MV-4-11 (cell line): Measurements from ENCODE around the gene LHPP.

Experiments used
- DNase-seq: peaks from one replicate; lab custom pipeline; 2025; lab: John Stamatoyannopoulos, UW

LHPP gene

DNA sequence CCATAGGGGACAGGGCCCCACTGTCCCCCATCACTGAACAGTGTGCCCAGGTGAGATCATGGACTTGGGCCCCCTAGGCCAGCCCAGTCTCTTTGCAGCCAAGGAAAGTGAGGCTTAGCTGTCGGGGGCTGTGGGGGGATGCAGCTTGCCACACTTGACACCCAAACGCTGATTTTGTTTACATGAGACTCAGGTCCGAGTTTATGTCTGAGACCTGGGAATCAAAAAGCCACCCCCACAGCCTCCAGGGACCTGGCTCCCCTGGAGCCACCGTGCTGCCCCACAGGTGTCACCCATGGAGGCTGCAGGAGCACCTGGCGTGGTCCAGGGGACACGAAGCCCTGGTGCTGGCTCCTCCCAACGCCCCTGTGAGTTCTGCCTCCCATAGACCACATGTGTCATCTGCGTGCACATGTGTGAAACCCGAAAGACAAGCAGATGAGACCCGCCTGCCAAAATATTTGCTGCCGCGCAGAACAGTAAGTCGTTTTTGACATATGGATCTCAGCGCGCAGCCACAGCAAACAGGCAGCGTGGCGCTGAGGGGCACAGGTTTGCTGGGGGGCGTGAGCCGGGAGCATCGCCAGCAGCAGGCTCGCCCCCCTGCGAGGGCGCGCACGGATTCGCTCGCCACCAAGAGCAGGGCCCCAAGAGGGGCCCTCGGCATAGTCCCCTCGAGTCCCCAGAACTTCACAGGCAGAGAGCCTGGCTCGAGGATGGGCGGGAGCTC is 112.3 kb downstream of the LHPP start:
- DNase-seq: no peak

DNA sequence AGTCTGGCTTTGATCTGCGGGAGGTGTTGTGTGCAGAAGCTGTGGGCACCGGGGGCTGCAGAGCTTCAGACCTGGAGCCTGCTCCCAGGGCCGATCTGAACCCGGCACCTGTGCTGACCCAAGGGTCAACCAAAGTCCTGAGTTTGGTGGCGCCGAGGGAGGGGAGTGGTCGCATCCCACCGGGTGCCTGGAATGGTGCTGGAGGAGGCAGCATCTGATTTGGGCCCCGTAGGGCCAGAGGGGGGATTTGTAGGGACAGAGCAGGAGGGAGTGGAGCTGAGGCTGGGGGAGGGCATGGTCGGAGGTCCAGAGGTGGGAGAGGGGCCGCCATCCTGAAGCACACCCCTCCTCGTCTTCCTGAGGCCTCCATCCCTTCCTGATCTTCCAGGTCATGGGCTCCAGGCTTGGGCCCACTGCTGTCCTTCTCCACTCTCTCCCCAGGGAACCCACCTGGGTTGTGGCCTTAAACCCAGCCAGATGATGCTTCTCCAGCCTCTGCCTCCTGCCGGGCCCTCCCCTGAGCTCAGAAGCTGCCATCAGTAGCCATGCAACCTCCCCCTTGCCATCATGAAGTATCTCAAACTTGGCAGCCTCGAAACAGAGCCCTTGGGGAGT is 112.9 kb downstream of the LHPP start:
- DNase-seq: no peak

DNA sequence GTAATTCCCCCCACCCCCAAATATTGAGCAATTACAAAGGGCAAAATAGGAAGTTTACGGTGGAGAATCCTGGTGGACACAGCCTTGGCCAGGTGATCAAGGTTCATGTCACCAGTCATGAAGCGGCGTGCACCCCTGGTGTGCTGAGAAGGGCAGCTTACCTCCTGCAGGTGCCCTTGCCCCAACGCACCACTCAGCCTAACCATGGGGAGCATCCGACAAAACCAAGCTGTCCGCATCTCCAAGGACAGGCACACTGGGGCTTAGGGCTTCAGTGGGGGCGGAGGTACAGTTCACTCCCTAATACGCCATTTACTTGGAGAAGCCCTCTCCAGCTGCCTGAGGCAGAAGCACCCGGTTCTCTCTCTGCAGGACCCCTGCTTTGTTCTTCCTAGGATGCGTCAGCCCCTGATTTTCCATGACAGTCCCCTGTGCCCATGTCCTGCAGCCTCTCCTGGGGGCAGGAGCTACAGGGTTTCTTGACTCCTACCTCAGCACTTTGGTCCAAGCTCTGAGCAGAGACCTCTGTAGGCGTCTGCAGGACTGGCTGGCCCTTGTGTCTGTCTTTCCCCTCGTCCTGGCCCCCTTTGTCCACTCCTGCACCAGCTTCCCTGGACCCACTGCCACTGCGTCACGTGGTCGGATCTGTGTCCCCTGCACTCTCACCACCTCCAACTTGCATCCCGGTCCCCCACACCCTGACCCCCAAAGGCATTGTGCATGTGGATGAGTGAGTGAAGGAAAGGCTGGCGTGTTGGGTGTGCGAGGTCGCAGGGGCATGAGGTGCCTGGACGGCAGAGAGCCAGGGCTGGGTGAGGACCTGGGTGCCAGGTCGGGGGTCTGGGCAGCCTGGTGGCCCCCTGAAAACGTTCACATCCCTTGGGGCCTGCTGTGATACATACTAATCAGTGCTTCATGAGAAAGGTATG is 113.7 kb downstream of the LHPP start:
- DNase-seq: no peak

DNA sequence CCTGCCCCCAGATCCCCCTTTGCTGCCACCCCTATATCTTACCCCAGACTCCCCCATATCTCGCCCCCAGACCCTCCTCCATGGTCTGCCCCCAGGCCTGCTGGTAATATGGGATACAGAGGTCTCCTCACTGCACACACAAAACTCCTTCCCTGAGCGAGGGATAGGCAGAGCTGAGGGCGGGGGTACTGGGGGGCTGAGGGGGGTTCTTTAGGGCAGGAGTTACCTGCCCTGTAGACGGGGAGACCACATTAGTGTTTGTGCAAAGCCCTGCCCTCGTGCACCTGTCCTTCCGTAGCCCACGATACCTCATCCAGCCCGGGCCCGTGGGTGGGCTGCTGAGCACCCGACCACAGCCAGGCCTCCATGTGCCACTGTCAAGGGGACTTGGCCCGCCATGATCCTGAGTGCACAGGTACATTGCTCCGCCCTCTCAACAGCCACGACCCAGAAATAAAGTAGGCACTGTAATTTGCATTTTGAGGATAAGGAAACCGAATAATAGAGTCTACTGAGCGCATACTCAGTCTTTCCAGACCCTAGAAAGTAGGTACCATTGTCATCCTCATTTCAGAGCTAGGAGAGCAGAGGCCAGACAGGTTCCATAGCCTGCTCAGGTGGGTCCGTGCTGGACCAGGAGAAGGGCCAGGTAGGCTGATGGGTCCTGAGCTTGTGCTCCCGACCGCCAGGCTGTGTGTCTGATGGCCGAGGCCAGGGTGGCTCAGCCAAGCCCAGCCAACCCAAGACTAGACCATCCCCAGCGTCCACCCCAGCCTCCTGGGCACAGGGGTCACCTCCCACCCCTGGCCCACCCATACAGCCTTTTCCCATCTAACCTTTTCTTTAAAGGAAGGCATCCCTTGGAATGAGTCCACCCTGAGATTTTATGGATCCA is 115.2 kb downstream of the LHPP start:
- no peak for DNase-seq

DNA sequence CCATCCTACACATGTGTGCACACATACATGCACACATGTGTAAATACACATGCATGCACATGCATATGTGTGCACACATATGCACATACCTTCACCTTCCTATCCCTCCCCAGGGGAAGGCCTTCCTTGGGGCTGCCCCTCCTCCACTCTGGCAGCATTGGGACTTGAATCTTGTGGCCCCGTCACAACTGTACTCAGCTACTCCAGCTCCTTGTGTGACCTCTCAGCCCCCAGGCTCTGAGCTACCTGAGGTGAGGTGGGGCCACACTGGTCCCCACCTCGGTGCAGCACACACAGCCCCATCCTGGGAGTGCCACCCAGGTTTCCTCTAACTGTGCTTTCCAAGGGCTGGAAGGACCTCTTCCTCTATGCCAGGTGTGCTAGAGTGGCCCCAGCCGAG is 116.0 kb downstream of the LHPP start:
- no peak for DNase-seq

DNA sequence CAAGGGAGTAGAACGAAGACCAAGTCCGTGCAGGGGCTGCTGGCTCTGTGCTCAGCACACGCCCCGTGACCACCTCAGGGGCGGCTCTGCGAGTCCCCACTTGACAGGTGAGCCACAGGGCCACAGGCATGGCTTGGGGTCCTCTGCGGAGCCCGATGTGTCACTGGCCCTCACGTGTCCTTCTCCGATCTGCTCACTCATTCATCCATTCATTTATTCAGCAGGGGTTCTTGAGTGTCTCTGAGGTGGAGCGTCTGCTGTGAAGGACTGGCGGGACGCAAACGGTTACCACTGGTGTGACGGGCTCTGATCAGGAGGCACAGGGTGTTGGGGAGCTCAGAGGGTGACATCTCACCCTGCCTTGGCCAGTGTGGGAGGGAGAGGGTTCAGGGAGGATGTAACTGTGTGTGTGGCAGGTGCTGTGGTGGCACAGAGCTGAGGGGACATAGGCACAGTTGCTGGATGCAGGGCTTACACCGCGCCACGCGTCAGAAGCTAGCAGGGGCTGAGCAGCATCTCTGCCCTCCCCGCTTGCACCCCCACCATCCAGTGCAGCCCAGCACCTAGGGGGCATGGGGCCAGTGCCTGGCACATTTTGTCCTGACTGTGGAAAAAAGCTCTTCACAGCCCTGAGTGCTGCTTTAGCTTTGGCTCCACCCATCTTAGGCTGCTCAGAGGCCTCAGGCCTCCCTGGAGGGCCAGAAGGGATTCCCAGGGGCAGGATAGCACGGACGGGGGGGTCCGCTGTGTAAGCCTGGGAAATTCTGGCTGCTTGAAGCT is 116.8 kb downstream of the LHPP start:
- DNase-seq: no peak

DNA sequence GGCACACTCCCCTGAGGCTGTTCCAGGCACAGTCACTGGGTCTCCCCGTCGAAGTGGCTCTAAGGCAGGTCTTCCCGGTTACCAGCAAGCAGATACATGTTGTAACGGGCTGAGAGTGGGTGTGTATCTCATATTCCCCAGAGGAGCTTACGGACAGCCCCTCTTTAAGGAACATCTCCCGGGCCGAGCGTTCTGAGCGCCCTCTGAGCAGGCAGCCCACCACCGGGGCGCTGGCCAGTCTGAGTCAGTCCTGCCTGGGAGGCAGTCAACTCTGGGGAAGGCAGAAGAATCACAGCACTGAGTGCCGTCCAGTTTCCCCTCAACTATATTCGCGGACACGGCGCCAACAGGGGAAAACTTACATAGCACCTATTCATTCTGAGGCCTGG is 117.4 kb downstream of the LHPP start:
- no peak for DNase-seq

- no peak for DNase-seq
Measured at GRCh38 chr10:124586142-124586541, 124.5 kb downstream of the LHPP start.

GRCh38 chr10:124587811-124588211 is 126.2 kb downstream of the LHPP start:
- DNase-seq: no peak

DNA sequence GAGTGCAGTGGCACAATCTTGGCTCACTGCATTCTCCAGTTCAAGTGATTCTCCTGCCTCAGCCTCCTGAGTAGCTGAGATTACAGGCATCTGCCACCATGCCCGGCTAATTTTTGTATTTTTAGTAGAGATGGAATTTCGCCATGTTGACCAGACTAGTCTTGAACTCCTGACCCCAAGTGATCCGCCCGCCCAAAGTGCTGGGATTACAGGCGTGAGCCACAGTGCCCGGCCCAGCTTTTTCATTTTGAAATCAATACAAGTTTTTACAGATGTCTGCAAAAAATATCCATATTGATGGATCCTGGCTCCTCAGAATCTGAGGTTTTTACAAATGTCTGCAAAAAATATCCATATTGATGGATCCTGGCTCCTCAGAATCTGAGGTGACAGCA is 126.7 kb downstream of the LHPP start:
- DNase-seq: peak; percentile 51

DNA sequence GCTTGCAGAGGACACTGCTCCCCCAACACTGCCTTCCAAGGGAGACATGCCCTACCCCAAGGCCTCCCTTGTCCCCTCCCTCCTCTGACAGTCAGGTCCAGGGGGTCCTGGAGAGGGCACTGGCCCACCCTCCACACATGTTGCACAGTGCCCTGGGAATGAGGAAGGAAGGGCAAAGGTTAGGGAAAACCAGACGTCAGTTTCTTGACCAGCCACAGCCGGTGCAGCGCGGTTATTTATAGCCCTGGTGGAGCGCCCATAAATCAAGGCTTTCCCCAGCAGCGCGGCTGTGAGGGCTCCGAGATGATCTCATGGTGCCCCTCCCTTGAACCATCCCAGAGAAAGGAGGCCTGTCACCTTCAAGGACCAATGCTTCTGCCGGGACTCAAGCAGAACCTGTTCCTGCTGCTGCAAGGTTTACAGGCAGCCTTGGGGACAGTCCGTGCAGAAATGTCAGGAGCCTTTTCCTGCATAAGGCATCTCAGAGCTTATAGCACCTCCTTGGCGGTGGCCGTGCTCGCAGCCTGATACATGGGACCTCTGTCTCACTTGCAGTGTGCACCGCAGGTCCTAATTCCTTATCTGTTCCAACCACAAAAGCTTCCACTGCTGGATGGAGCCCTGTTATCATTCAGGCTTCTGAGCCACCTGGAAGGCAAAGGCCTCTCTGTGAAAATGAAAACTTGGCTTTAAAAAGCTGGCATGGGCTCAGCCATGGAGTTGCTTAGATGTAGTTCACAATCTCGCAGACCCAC is 127.3 kb downstream of the LHPP start:
- DNase-seq: peak; percentile 87

DNA sequence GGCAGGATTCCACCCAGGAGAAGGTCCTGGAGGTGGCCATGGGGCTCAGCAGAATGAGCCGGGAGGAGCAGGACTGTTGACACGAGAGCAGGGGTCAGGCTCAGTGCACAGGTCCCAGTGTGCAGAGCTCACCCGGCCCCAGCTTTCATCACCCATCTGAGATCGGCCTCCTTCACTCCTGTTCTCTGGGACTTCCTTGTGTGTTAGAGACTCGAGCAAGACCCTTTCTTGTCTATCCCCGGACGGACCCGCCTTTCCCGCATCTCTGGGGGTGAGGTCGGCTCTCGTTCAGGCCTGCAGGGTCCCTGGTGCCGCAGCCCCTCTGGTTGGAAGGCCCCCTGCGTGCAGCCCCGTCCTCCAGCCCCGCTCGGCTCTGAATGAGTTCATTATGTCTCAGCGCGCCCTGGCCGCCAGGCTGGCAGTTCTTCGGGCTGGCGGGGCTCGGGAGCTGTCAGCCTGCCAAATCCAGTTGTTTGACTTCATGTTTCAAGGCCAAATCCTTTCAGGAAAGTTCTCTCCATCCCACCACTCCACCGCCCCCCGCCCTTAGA is 127.9 kb downstream of the LHPP start:
- DNase-seq: no peak

- DNase-seq: no peak
Measured at GRCh38 chr10:124590216-124591122, 128.8 kb downstream of the LHPP start.

DNA sequence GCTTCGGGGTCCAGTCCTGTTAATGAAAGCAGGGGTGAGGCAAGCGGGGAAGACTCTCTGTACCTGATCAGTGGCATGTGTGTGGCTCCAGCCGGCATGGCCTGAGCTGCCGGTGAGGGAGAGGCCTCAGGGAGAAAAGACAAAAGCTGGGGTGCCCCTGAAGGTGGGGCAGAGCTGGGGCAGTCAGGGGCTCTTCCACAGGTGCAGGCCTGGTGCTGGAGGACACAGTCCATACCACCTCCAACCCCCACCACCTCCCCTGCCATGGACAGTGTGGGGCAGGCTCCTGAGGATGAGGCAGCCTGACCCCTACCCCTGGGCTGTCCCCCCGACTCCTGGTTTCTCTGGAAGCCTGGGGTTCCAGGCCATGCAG is 129.5 kb downstream of the LHPP start:
- DNase-seq: no peak

DNA sequence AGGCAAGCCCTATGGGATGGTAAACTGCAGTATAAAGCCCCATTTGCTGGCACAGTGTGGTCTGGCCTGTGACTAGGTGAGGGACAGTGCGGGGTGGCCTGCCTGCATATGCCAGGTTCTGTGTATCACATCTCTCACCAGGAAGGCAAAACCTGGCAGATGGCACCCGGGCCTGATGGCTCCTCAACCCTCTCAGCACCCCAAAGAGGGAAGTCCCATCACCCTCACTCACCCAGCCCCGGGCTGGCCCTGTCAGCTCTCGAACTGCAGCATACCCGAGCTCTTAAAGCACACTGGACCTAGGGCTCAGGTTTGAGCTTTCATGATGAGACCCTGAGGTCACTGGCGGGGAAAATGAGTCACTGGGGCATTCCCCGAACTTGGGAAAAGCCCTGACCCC is 130.5 kb downstream of the LHPP start:
- no peak for DNase-seq

GRCh38 chr10:124592736-124593430 is 131.3 kb downstream of the LHPP start:
- DNase-seq: no peak

- no peak for DNase-seq
Measured at GRCh38 chr10:124593431-124593985, 131.9 kb downstream of the LHPP start.

GRCh38 chr10:124594240-124594639 is 132.6 kb downstream of the LHPP start:
- DNase-seq: no peak
